ENCODE results near the gene DLL4.

The DLL4 gene

DNA sequence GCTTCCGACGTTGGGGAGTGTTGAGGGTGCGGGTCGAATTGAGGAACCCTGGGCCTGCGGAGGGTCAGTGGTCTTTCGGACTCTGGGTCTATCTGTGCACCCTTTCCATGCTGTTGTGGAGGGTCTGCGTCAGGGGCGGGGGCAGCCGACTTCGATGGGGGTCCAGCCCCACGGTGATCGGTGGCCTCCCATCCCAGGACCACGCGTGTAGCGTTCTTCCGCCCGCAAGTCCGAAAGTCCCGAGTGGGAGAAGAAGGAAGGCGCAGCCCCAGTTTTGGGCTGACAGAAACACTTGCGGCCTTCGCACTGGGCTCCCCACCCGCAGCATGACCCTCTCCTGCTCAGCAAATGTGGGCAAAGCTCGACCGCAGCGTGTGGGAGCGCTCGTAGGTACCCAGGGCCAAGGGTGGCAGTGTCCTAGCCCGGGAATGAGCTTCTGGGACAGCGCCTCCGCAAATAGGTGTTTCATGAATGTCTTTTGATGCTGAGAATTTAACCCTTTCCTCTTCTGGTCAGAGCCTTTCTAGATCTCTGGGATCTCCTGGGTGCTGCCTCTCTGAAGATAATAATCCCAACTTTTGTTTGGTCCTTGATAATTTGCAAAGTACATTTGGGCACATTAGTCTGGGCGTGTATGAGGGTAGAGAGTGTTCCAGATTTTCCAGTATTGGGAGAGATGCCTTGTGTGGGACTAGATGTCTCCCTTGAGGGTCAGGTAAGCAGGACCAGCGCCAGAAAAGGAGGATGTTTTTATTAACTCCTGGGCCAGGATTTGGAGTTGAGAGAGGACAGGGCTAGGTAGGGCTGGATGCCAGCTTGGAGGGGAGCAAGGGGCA, 2.3 kb upstream of the DLL4 start:
- no peak for DNase-seq (ENCODE audit: low read depth in 2 of 2)

DNA sequence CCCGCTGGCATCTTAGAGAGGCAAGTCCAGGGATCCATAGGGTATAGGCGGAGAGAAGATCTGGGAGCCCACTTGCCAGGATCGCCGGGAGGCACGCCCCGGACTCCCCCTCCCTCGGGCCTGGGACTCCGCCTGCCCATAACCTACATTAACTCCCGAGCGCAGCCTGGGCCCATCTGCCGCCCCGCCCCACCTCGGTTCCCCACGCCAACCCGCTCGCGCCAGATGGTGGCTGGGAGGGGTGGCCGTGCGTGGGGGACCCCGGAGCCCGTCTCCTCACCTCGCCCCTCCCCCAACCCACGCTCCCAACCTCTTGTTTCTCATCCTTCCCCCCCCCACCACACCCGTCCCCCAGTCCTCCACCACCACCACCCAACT, 1.7 kb upstream of the DLL4 start:
- no peak for DNase-seq (ENCODE audit: low read depth in 2 of 2)

GRCh38 chr15:40927873-40928806, 1.0 kb upstream of the DLL4 start:
- no peak for DNase-seq (ENCODE audit: low read depth in 2 of 2)

DNA sequence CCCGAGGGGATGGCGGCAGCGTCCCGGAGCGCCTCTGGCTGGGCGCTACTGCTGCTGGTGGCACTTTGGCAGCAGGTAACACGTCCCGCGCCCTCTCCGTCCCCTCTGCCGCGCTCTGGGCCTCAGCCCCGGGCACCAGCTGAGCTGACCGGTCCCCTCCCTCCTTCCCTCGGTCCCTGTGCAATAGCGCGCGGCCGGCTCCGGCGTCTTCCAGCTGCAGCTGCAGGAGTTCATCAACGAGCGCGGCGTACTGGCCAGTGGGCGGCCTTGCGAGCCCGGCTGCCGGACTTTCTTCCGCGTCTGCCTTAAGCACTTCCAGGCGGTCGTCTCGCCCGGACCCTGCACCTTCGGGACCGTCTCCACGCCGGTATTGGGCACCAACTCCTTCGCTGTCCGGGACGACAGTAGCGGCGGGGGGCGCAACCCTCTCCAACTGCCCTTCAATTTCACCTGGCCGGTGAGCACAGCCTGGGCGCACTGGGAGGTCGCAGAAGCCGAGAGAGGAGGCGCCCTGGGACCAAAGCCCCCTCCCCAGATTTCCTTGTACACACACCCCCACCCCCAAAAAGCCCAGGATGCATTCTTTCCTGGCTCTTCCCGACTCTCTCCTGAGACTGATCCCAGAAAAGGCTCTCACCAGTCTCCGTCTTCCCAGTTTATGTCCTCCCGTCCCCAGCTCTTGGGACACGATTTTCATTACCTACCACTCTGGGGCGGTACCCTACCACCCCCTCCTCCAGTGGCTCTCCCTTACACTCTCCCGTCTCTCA, 705 bp downstream of the DLL4 start:
- no peak for DNase-seq (ENCODE audit: low read depth in 2 of 2)

GRCh38 chr15:40930430-40931299, 1.5 kb downstream of the DLL4 start:
- no peak for DNase-seq (ENCODE audit: low read depth in 2 of 2)

DNA sequence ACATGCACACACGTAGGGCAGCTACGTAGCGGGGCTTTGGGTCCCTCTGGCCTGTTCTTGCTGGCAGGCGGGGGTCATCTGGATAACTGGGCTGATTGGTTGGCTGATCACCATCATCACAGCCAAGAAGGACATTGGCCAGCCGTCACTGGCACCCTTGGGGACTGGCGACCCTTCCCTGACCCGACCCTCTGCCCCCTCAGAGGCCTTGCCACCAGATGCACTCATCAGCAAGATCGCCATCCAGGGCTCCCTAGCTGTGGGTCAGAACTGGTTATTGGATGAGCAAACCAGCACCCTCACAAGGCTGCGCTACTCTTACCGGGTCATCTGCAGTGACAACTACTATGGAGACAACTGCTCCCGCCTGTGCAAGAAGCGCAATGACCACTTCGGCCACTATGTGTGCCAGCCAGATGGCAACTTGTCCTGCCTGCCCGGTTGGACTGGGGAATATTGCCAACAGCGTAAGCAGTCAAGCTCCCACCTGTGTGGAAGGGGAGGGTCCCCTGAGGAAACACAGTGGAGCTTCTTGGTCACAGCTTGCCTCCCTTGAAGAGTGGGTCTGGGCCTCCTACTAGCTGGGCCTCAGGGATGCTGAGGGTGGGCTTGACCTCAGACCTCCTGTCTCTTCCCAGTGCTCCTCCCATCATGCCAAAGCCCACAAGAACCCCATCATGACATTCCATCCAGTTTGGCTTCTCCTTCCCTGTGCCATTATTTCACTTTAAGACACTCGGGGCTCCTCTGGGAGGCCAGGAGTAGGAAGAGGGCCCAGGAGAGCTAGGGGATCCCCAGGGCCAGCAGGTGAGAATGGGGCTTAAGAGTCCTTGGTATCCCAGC, 2.4 kb downstream of the DLL4 start:
- DNase-seq (ENCODE audit: low read depth in 2 of 2), result no peak

GRCh38 chr15:40932156-40932555, 3.0 kb downstream of the DLL4 start:
- no peak for DNase-seq (ENCODE audit: low read depth in 2 of 2)

- no peak for DNase-seq (ENCODE audit: low read depth in 2 of 2)
Observed at GRCh38 chr15:40932649-40933516, 3.7 kb downstream of the DLL4 start.

DNA sequence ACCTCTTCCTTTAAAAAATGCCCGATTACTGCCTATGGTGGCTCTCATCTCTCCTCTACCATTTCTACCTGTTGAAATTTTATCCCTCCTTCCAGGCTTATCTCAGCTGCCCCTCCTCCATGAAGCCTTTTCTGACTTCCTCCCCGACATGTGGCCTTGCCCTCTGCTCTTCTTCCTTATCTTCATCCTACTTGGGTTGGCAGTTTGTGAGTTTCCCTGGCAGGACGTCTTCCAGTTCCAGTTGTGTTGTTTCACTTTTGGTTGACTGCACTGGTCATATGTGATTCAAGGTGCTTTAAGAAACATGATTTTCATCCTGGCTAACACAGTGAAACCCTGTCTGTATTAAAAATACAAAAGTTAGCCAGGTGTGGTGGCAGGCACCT, 4.4 kb downstream of the DLL4 start:
- DNase-seq (ENCODE audit: low read depth in 2 of 2), result no peak

- DNase-seq (ENCODE audit: low read depth in 2 of 2), result no peak
Observed at GRCh38 chr15:40934457-40934856, 5.3 kb downstream of the DLL4 start.

DNA sequence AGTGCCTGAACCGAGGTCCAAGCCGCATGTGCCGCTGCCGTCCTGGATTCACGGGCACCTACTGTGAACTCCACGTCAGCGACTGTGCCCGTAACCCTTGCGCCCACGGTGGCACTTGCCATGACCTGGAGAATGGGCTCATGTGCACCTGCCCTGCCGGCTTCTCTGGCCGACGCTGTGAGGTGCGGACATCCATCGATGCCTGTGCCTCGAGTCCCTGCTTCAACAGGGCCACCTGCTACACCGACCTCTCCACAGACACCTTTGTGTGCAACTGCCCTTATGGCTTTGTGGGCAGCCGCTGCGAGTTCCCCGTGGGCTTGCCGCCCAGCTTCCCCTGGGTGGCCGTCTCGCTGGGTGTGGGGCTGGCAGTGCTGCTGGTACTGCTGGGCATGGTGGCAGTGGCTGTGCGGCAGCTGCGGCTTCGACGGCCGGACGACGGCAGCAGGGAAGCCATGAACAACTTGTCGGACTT, 7.1 kb downstream of the DLL4 start:
- DNase-seq (ENCODE audit: low read depth in 2 of 2), result no peak

DNA sequence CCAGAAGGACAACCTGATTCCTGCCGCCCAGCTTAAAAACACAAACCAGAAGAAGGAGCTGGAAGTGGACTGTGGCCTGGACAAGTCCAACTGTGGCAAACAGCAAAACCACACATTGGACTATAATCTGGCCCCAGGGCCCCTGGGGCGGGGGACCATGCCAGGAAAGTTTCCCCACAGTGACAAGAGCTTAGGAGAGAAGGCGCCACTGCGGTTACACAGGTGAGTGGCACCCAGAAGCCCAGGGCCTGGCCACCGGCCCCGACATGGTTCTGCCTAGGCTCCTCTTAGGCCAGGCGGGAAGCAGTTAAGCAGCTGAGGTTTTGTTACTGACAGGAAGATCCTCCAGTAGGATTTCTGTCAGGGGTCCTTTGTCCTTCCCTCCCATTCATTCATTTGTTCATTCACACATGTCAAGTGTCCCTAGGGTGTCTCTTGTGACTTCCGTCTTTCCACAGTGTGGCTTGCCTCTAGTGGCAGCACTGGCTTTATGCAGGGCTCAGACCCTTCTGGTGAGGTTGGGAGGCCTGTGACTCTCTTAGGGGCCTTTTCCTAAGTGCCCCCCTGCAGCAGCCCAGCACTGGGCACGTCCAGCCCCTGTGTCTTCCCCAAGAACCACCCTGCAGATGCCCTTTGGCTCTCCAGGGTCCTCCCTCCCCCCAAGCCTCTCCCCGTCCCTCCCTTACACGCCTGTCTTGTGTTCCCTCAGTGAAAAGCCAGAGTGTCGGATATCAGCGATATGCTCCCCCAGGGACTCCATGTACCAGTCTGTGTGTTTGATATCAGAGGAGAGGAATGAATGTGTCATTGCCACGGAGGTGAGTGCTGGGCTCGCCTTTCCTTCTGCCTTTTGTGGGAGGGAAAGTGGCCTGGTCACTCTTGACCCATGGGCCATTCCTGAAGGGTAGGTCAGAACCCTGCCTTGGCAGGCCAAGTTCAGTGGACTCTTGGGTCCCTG, 7.8 kb downstream of the DLL4 start:
- DNase-seq (ENCODE audit: low read depth in 2 of 2), result peak in 1 of 2 experiments; percentile 23

DNA sequence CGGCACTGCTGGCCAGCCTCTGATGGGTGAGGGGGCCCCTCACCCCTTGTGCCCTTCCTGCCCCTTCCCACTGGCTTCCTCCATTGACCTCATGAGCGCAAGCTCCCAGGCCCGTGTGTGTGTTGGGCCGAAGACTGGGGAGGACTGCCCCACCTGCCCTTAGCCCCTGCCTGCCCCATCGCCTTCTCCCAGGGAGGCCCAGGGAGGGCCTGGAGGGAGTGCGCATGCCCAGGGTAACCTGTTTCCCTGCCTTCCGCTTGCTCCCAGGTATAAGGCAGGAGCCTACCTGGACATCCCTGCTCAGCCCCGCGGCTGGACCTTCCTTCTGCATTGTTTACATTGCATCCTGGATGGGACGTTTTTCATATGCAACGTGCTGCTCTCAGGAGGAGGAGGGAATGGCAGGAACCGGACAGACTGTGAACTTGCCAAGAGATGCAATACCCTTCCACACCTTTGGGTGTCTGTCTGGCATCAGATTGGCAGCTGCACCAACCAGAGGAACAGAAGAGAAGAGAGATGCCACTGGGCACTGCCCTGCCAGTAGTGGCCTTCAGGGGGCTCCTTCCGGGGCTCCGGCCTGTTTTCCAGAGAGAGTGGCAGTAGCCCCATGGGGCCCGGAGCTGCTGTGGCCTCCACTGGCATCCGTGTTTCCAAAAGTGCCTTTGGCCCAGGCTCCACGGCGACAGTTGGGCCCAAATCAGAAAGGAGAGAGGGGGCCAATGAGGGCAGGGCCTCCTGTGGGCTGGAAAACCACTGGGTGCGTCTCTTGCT, 8.8 kb downstream of the DLL4 start:
- DNase-seq (ENCODE audit: low read depth in 2 of 2), result no peak

- DNase-seq (ENCODE audit: low read depth in 2 of 2), result no peak
Observed at GRCh38 chr15:40938536-40938870, 9.4 kb downstream of the DLL4 start.

- DNase-seq (ENCODE audit: low read depth in 2 of 2), result no peak
Observed at GRCh38 chr15:40940296-40940801, 11.2 kb downstream of the DLL4 start.

GRCh38 chr15:40941068-40941527, 12.0 kb downstream of the DLL4 start:
- DNase-seq (ENCODE audit: low read depth in 2 of 2), result no peak
